Activated naive CD8-positive, alpha-beta T cell treated with anti-CD3 and anti-CD28 coated beads for 36 hours (primary cell): ENCODE results near the gene GFRA1. TPM values are rescaled to one million over a fixed set of nuclear protein-coding genes. Genes with fewer than 3 reads are reported as not detected.
"Not testable (repeated sequence)": the region's sequence is repeated elsewhere in the genome, so short reads cannot be mapped to it uniquely, and the experiment has no call there.

Experiments used
- DNase-seq: peaks from one replicate; pipeline ENCODE4 v3.0.0; 2021
- H3K27ac Mint-ChIP-seq: one replicate; pipeline ENCODE4 v1.8.0; 2022; ENCODE audit warnings: mild to moderate bottlenecking, moderate library complexity, mixed read lengths
- H3K27me3 Mint-ChIP-seq: one replicate; pipeline ENCODE4 v1.8.0; 2022; ENCODE audit warnings: mild to moderate bottlenecking, mixed read lengths
- H3K36me3 Mint-ChIP-seq: one replicate; pipeline ENCODE4 v1.8.0; 2021; ENCODE audit warnings: mild to moderate bottlenecking, mixed read lengths
- H3K4me1 Mint-ChIP-seq: one replicate; pipeline ENCODE4 v1.8.0; 2021; ENCODE audit warnings: mixed read lengths
- H3K4me3 Mint-ChIP-seq: one replicate; pipeline ENCODE4 v1.8.0; 2022; ENCODE audit warnings: mild to moderate bottlenecking, moderate library complexity, mixed read lengths
- H3K9me3 Mint-ChIP-seq: one replicate; pipeline ENCODE4 v1.8.0; 2022; ENCODE audit warnings: mixed read lengths
- total RNA-seq, 2 experiments: library from RNA; stranded (reverse); gene quantifications; one replicate each; pipeline ENCODE4 v1.2.3, GENCODE V29; 2021

Gene GFRA1
- total RNA-seq, 2 experiments from 2014 or later = not detected

GRCh38 chr10:116063107-116063506 is 209.9 kb downstream of the GFRA1 start:
- Mint-ChIP-seq H3K27me3 (no peaks in the 10 kb centered on the region), H3K36me3 (no peaks in the 10 kb centered on the region), H3K4me3 (no peak overlapping the region), H3K9me3 (no peaks in the 10 kb centered on the region), H3K4me1 (no peaks in the 10 kb centered on the region), H3K27ac (no peak overlapping the region)
- DNase-seq = no peak

DNA sequence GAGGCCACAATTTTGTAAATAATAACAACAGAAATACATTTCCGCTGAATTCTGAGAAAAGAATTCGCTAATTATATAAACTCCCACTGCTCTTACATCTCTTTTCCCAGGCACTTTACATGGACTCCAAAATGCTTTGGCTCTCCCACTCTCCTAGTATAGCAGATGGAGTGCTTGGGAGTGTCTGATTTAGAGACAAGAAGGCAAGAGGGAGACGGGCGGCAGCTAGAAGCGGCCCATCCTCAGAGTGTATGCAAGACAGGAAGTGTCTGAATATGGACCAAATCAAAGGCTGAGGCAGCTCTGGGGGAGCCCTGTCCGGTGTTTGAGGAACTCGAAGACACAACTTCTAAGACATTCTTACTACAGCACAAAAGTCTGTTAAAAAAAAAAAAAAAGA is 212.1 kb downstream of the GFRA1 start:
- Mint-ChIP-seq H3K36me3 (no peaks in the 10 kb centered on the region), H3K4me1 (no peaks in the 10 kb centered on the region), H3K27ac (no peak overlapping the region), H3K9me3 (no peaks in the 10 kb centered on the region), H3K4me3 (no peak overlapping the region), H3K27me3 (no peaks in the 10 kb centered on the region)
- no peak for DNase-seq

GRCh38 chr10:116059320-116059719 is 213.7 kb downstream of the GFRA1 start:
- no peaks in the 10 kb centered on the region for H3K27me3 Mint-ChIP-seq
- no peaks in the 10 kb centered on the region for H3K36me3 Mint-ChIP-seq
- no peaks in the 10 kb centered on the region for H3K9me3 Mint-ChIP-seq
- H3K4me3 Mint-ChIP-seq = no peak overlapping the region
- no peak for DNase-seq
- H3K27ac Mint-ChIP-seq = no peak overlapping the region
- H3K4me1 Mint-ChIP-seq = no peaks in the 10 kb centered on the region

DNA sequence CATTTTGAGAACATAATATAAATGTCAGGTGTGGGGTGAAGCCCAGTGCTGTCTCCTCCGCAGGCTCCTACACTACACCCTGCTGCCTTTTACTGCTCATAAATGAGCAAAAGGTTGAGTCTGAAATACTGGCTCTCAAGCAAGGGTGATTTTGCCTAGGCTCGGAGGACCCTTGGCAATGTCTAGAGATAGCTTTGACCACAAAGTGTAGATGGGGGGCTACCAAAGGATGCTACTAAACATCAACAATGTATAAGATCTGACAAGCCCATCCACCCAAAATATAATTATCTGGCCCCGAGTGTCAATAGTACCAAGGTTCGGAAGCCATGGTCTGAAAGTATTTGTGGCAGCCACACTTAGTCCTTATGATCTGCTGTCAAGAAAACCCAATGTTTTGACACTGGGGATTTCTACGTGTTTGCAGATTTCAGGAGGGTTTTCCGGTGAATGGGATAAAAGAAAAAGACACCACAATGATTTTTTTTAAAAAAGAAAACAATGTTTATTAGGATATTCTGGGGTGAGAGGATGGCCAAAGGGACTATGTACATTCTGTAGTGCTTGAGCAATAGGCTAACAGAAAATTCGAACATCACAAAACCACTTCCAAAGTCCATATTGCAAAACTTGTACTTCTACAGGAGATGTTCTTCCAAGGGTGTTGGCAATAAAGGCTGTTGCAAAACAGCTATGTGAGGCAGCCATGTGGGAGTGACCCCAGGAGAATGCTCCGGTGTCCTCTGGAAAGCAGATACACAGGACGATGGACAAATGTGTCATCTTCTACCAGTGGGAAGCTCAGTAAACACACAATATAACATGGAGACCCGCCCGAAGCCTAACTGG is 216.3 kb downstream of the GFRA1 start:
- Mint-ChIP-seq H3K4me1 (no peaks in the 10 kb centered on the region), H3K27me3 (no peaks in the 10 kb centered on the region), H3K9me3 (no peaks in the 10 kb centered on the region), H3K36me3 (no peaks in the 10 kb centered on the region), H3K27ac (no peak overlapping the region), H3K4me3 (no peak overlapping the region)
- no peak for DNase-seq

- Mint-ChIP-seq H3K4me3 (no peak overlapping the region), H3K9me3 (no peaks in the 10 kb centered on the region), H3K27me3 (no peaks in the 10 kb centered on the region), H3K27ac (no peak overlapping the region), H3K36me3 (no peaks in the 10 kb centered on the region), H3K4me1 (no peaks in the 10 kb centered on the region)
- no peak for DNase-seq
Observed at GRCh38 chr10:116055917-116056252, 217.1 kb downstream of the GFRA1 start.

- Mint-ChIP-seq H3K9me3 (no peaks in the 10 kb centered on the region), H3K4me1 (no peaks in the 10 kb centered on the region), H3K36me3 (no peaks in the 10 kb centered on the region)
Observed at GRCh38 chr10:116055252-116055916, 217.6 kb downstream of the GFRA1 start.

GRCh38 chr10:116053910-116054309 is 219.1 kb downstream of the GFRA1 start:
- Mint-ChIP-seq H3K27ac (no peak overlapping the region), H3K9me3 (no peaks in the 10 kb centered on the region), H3K36me3 (no peaks in the 10 kb centered on the region), H3K27me3 (no peaks in the 10 kb centered on the region), H3K4me3 (no peak overlapping the region), H3K4me1 (no peaks in the 10 kb centered on the region)
- no peak for DNase-seq

More at GRCh38 chr10:116055252-116055916, 217.6 kb downstream of the GFRA1 start:
- no peak overlapping the region for H3K4me3 Mint-ChIP-seq
- no peak overlapping the region for H3K27ac Mint-ChIP-seq
- no peaks in the 10 kb centered on the region for H3K27me3 Mint-ChIP-seq
- DNase-seq = no peak

DNA sequence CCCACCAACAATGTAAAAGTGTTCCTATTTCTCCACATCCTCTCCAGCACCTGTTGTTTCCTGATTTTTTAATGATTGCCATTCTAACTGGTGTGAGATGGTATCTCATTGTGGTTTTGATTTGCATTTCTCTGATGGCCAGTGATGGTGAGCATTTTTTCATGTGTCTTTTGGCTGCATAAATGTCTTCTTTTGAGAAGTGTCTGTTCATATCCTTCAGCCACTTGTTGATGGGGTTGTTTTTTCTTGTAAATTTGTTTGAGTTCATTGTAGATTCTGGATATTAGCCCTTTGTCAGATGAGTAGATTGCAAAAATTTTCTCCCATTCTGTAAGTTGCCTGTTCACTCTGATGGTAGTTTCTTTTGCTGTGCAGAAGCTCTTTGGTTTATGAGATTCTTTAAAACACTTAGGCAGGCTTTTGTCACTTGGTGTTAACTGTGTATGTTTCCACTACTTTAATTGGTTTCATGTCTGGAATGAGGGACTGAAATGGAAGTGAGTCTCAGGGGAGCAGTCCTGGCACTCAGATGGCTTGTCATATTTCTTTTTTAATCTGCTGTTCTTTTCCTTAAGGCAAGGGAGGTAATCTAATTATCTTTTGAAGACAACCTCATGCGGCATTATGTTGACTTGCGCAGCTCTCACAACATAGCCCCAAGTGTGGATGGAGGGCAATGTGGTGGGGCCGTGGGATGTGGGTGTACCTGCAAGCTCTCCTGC is 219.8 kb downstream of the GFRA1 start:
- H3K27ac Mint-ChIP-seq = not testable (repeated sequence)

DNA sequence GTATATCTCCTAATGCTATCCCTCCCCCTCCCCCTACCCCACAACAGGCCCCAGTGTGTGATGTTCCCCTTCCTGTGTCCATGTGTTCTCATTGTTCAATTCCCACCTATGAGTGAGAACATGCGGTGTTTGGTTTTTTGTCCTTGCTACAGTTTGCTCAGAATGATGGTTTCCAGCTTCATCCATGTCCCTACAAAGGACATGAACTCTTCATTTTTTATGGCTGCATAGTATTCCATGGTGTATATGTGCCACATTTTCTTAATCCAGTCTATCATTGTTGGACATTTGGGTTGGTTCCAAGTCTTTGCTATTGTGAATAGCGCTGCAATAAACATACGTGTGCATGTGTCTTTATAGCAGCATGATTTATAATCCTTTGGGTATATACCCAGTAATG is 220.5 kb downstream of the GFRA1 start:
- not testable (repeated sequence) for DNase-seq, H3K27ac Mint-ChIP-seq, H3K9me3 Mint-ChIP-seq, H3K36me3 Mint-ChIP-seq, H3K27me3 Mint-ChIP-seq, H3K4me3 Mint-ChIP-seq, H3K4me1 Mint-ChIP-seq

More for the DNA sequence above, 219.8 kb downstream of the GFRA1 start:
- not testable (repeated sequence) for H3K9me3 Mint-ChIP-seq, H3K27me3 Mint-ChIP-seq, H3K4me1 Mint-ChIP-seq, H3K4me3 Mint-ChIP-seq, H3K36me3 Mint-ChIP-seq, DNase-seq

DNA sequence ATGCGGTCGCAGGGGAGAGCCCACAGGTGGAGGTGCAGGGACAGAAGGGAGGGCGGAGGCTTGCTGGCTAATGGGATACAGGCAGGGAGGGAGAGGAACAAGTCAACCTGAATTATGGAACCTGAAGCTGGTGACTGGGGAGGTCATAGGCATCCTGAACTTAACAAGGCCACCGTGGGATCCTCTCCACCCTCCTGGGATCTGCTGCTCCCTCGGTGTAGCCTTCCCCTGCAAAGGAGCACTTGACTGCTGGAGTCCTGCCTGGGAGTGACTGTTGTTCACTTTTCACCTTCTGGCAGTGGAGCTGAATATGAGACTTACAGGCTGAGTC is 223.1 kb downstream of the GFRA1 start:
- H3K4me3 Mint-ChIP-seq = no peak overlapping the region
- H3K27ac Mint-ChIP-seq = no peak overlapping the region
- no peaks in the 10 kb centered on the region for H3K36me3 Mint-ChIP-seq
- no peaks in the 10 kb centered on the region for H3K27me3 Mint-ChIP-seq
- no peaks in the 10 kb centered on the region for H3K9me3 Mint-ChIP-seq
- H3K4me1 Mint-ChIP-seq = no peaks in the 10 kb centered on the region
- DNase-seq = no peak

- no peaks in the 10 kb centered on the region for H3K36me3 Mint-ChIP-seq
- no peaks in the 10 kb centered on the region for H3K9me3 Mint-ChIP-seq
- H3K27me3 Mint-ChIP-seq = no peaks in the 10 kb centered on the region
- H3K27ac Mint-ChIP-seq = no peak overlapping the region
- DNase-seq = no peak
- no peaks in the 10 kb centered on the region for H3K4me1 Mint-ChIP-seq
- no peak overlapping the region for H3K4me3 Mint-ChIP-seq
Observed at GRCh38 chr10:116049158-116049973, 223.6 kb downstream of the GFRA1 start.

DNA sequence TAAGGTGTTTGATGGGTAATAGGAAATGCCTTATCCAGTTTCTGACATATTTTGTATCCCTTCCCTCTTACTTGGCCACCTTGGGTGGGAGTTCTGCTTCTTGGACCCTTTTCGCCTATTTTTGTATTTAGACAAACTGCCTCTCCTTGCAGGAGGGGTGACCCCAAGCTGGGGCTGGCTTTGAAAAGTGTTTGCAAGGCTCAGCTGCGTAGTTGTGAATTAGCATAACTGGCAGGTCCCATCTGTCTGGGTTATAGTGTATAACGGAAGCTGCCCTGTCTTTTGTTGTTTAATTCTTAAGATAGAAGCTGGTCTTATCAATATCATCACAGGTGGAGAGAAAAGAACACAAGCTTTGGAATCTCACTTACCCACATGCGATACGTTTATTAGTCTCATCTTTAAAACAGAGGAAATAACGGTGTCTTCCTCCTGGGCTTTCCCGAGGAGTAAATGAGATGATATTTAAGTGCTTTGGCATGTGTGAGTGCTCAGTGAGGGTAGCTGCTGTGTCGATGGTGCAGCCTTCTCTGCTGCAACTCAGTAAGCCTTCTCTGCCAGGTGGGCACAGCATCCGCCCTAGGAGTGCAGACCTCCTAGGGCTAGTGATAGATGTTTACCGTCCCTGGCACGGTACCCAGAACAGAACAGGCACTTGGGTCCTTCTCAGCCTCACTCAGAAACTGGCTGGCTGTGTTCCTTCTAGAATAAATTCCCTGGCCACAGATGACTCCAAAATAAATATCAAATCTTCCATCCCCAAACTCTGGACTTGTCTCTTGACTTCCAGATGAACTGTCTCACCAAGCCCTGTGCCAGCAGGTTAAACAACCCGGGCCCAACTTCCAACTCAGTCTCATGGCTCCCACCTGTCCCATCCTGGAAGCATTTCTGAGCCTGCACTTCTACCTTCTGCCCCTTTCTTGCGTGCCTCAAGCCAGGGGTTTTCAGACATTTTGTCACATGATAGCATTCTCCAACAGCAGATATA is 227.3 kb downstream of the GFRA1 start:
- Mint-ChIP-seq H3K4me1 (no peaks in the 10 kb centered on the region), H3K27ac (no peak overlapping the region), H3K4me3 (no peak overlapping the region), H3K27me3 (no peaks in the 10 kb centered on the region), H3K9me3 (no peaks in the 10 kb centered on the region), H3K36me3 (no peaks in the 10 kb centered on the region)
- no peak for DNase-seq

GRCh38 chr10:116044801-116045248 is 228.2 kb downstream of the GFRA1 start:
- H3K4me1 Mint-ChIP-seq = no peaks in the 10 kb centered on the region
- DNase-seq = no peak
- H3K36me3 Mint-ChIP-seq = no peaks in the 10 kb centered on the region
- H3K4me3 Mint-ChIP-seq = no peak overlapping the region
- no peaks in the 10 kb centered on the region for H3K9me3 Mint-ChIP-seq
- no peaks in the 10 kb centered on the region for H3K27me3 Mint-ChIP-seq
- no peak overlapping the region for H3K27ac Mint-ChIP-seq

DNA sequence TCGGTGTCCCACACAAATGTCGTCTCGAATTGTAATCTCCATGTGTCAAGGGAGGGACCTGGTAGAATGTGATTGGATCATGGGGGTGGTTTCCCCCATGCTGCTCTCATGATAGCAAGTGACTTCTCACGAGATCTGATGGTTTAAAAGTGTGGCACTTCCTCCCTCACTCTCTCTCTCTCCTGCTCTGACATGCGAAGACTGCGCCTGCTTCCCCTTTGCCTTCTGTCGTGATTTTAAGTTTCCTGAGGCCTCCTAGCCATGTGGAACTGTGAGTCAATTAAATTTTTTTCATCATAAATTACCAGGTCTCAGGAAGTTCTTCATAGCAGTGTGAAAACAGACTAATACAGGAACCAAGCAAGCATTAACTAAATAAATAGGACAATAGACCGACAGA is 229.1 kb downstream of the GFRA1 start:
- no peaks in the 10 kb centered on the region for H3K27me3 Mint-ChIP-seq
- DNase-seq = no peak
- H3K9me3 Mint-ChIP-seq = no peaks in the 10 kb centered on the region
- H3K27ac Mint-ChIP-seq = no peak overlapping the region
- no peaks in the 10 kb centered on the region for H3K36me3 Mint-ChIP-seq
- H3K4me1 Mint-ChIP-seq = no peaks in the 10 kb centered on the region
- no peak overlapping the region for H3K4me3 Mint-ChIP-seq
